PFSK-1 (cell line): ENCODE results near the gene PTPN2.

Experiments
- POLR2AphosphoS5 ChIP-seq: IDR thresholded peaks from 2 replicates; pipeline ENCODE4 v1.6.1; 2012; ENCODE audit warnings: low read depth, mild to moderate bottlenecking, control low read depth, low read length, moderate library complexity
- REST ChIP-seq, 2 experiments: IDR thresholded peaks; 2 replicates each; pipeline versions ENCODE4 v1.6.1 to v1.8.0; 2011 to 2012; ENCODE audit warnings: low read depth in 2 of 2, low read length in 2 of 2, control low read depth in 1 of 2, inconsistent platforms in 1 of 2, mild to moderate bottlenecking in 1 of 2, moderate library complexity in 1 of 2; ENCODE audit not compliant: insufficient read depth in 1 of 2
- SIN3A ChIP-seq: IDR thresholded peaks from 2 replicates; pipeline ENCODE4 v1.6.1; 2012; ENCODE audit warnings: mild to moderate bottlenecking, low read length, moderate library complexity, borderline replicate concordance; ENCODE audit not compliant: insufficient read depth
- TAF1 ChIP-seq: IDR thresholded peaks from 2 replicates; pipeline ENCODE4 v1.6.1; 2012; ENCODE audit warnings: low read length, control low read depth, borderline replicate concordance; ENCODE audit not compliant: insufficient read depth

GRCh38 chr18:12844391-12844790 is 39.6 kb downstream of the PTPN2 start:
- TF ChIP-seq REST (IDR thresholded peaks at IDR 0.05; ENCODE audit: insufficient read depth in 1 of 2, low read depth in 2 of 2, low read length in 2 of 2) (no peak), TAF1 (no peak), POLR2AphosphoS5 (no peak), SIN3A (no peak)
